Bronchial epithelial cell (primary cell): Measurements from ENCODE around the gene TRPM5. TPM values are rescaled to one million over a fixed set of nuclear protein-coding genes. Genes with fewer than 3 reads are reported as not detected.

Experiments
- DNase-seq: peaks from one replicate; pipeline ENCODE4 v3.0.0-alpha.2; 2010; ENCODE audit warnings: low read depth
- FAIRE-seq: peaks from 2 replicates; lab custom pipeline; 2011; peaks lifted over from hg19 to GRCh38; lab: Jason Lieb, UNC
- H3K27me3 ChIP-seq: 2 replicates; pipeline ENCODE4 v1.5.1; 2011; ENCODE audit warnings: low read length; ENCODE audit not compliant: control insufficient read depth, insufficient read depth
- H3K36me3 ChIP-seq: 2 replicates; pipeline ENCODE4 v1.5.1; 2011; ENCODE audit warnings: low read length; ENCODE audit not compliant: control insufficient read depth, insufficient read depth
- H3K4me3 ChIP-seq: 2 replicates; pipeline ENCODE4 v1.5.1; 2011; ENCODE audit warnings: mild to moderate bottlenecking, low read depth, low read length, control low read depth
- CTCF ChIP-seq: IDR thresholded peaks from 2 replicates; pipeline ENCODE4 v1.5.1; 2011; ENCODE audit warnings: mild to moderate bottlenecking, moderate library complexity, low read length, control low read depth, inconsistent platforms; ENCODE audit not compliant: insufficient read depth, severe bottlenecking
- total RNA-seq: library from RNA; depleted of rRNA; stranded (reverse); fragments of >200 nt; gene quantifications from 2 replicates; pipeline ENCODE4 v1.2.1, GENCODE V29; 2014

TRPM5 gene
- total RNA-seq, 1 donor from 2014 or later = not detected

- DNase-seq (no peak), FAIRE-seq (no peak)
- Histone ChIP-seq H3K27me3 (peaks cover 5% of the 10 kb centered on the region), H3K36me3 (no peaks in the 10 kb centered on the region), H3K4me3 (no peak overlapping the region)
- no peak for TF ChIP-seq CTCF
These were observed 908 bp downstream of the TRPM5 start for GRCh38 chr11:2443406-2443805.

GRCh38 chr11:2442589-2442988, 1.7 kb downstream of the TRPM5 start:
- Histone ChIP-seq H3K36me3 (no peaks in the 10 kb centered on the region), H3K4me3 (no peak overlapping the region), H3K27me3 (peaks cover 5% of the 10 kb centered on the region)
- no peak for TF ChIP-seq CTCF
- DNase-seq = no peak
- FAIRE-seq = no peak

- no peak for DNase-seq
- no peaks in the 10 kb centered on the region for H3K36me3 ChIP-seq
- no peak overlapping the region for H3K4me3 ChIP-seq
- no peak for TF ChIP-seq CTCF
- no peak for FAIRE-seq
- H3K27me3 ChIP-seq = peaks cover 5% of the 10 kb centered on the region
These were observed 3.1 kb downstream of the TRPM5 start for GRCh38 chr11:2441171-2441570.

GRCh38 chr11:2440646-2441045, 3.7 kb downstream of the TRPM5 start:
- TF ChIP-seq CTCF = no peak
- Histone ChIP-seq H3K36me3 (no peaks in the 10 kb centered on the region), H3K27me3 (peaks cover 5% of the 10 kb centered on the region), H3K4me3 (no peak overlapping the region)
- FAIRE-seq (no peak), DNase-seq (no peak)

DNA sequence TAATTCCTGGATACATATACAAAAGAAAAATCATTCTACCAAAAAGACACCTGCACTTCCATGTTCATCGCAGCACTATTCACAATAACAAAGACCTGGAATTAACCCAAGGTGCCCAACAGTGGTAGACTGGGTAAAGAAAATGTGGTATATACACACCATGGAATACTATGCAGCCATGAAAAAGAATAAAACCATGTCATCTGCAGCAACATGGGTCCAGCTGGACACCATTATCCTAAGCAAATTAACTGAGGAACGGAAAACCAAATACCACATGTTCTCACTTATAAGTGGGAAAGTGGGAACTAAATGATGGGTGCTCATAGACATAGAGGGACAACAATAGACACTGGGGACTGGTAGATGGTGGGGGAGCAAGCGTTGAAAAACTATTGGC, 4.5 kb downstream of the TRPM5 start:
- DNase-seq (no peak), FAIRE-seq (no peak)
- Histone ChIP-seq H3K27me3 (peaks cover 5% of the 10 kb centered on the region), H3K4me3 (no peak overlapping the region), H3K36me3 (no peaks in the 10 kb centered on the region)
- no peak for TF ChIP-seq CTCF

DNA sequence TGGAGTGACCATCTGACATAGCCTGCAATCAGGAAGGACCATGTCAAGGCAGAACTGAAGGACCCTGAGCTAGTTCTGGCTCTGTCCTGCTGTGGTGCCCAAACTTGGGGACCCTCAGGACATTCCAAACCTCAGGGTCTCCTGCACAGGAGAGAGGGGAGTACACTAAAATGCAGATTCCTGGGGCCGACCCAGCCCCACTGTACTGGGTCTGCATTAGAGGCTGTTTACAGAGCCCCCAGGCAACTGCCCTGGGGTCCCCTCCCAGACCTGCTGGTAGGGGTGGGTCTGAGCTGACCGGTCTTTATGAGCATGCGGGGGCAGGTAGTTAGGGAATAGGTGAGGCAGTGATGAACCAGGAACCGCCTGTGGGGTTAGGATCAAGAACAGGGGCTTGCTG, 6.8 kb downstream of the TRPM5 start:
- no peak for DNase-seq
- Histone ChIP-seq H3K4me3 (no peak overlapping the region), H3K36me3 (no peaks in the 10 kb centered on the region), H3K27me3 (no peaks in the 10 kb centered on the region)
- FAIRE-seq = peak; percentile 70
- no peak for TF ChIP-seq CTCF
